Activated naive CD4-positive, alpha-beta T cell treated with anti-CD3 and anti-CD28 coated beads, Interleukin-2, amount 50 U/mL, for 24 hours (primary cell): Measurements from ENCODE around the gene LRRC28.

Experiments used
- H3K27ac Mint-ChIP-seq: one replicate; pipeline ENCODE4 v1.8.0; 2021; ENCODE audit warnings: mild to moderate bottlenecking, mixed read lengths
- H3K27me3 Mint-ChIP-seq: one replicate; pipeline ENCODE4 v1.8.0; 2021; ENCODE audit warnings: mixed read lengths
- H3K36me3 Mint-ChIP-seq: one replicate; pipeline ENCODE4 v1.8.0; 2021; ENCODE audit warnings: mixed read lengths
- H3K4me1 Mint-ChIP-seq: one replicate; pipeline ENCODE4 v1.8.0; 2021; ENCODE audit warnings: mixed read lengths
- H3K4me3 Mint-ChIP-seq: one replicate; pipeline ENCODE4 v1.8.0; 2021; ENCODE audit warnings: mild to moderate bottlenecking, mixed read lengths
- H3K9me3 Mint-ChIP-seq: one replicate; pipeline ENCODE4 v1.8.0; 2021; ENCODE audit warnings: mixed read lengths

Gene LRRC28

GRCh38 chr15:99340347-99340746 lies 89.1 kb downstream of the LRRC28 start:
- no peaks in the 10 kb centered on the region for H3K27me3 Mint-ChIP-seq
- peaks cover 3% of the 10 kb centered on the region for H3K36me3 Mint-ChIP-seq
- no peaks in the 10 kb centered on the region for H3K9me3 Mint-ChIP-seq
- H3K4me3 Mint-ChIP-seq, result no peak overlapping the region
- H3K4me1 Mint-ChIP-seq, result peaks cover 10% of the 10 kb centered on the region
- H3K27ac Mint-ChIP-seq, result no peak overlapping the region

GRCh38 chr15:99341786-99342185 lies 90.5 kb downstream of the LRRC28 start:
- no peak overlapping the region for H3K27ac Mint-ChIP-seq
- H3K9me3 Mint-ChIP-seq, result no peaks in the 10 kb centered on the region
- peaks cover 10% of the 10 kb centered on the region for H3K4me1 Mint-ChIP-seq
- no peaks in the 10 kb centered on the region for H3K27me3 Mint-ChIP-seq
- H3K4me3 Mint-ChIP-seq, result no peak overlapping the region
- H3K36me3 Mint-ChIP-seq, result no peaks in the 10 kb centered on the region

GRCh38 chr15:99343208-99343607 lies 91.9 kb downstream of the LRRC28 start:
- peaks cover 2% of the 10 kb centered on the region for H3K36me3 Mint-ChIP-seq
- H3K4me3 Mint-ChIP-seq, result no peak overlapping the region
- H3K27ac Mint-ChIP-seq, result no peak overlapping the region
- H3K4me1 Mint-ChIP-seq, result peaks cover 10% of the 10 kb centered on the region
- H3K27me3 Mint-ChIP-seq, result no peaks in the 10 kb centered on the region
- no peaks in the 10 kb centered on the region for H3K9me3 Mint-ChIP-seq

GRCh38 chr15:99343881-99344551 lies 92.7 kb downstream of the LRRC28 start:
- Mint-ChIP-seq H3K36me3 (peaks cover 2% of the 10 kb centered on the region), H3K4me3 (no peak overlapping the region), H3K9me3 (no peaks in the 10 kb centered on the region), H3K27ac (no peak overlapping the region), H3K27me3 (no peaks in the 10 kb centered on the region), H3K4me1 (peaks cover 10% of the 10 kb centered on the region)

- H3K4me1 Mint-ChIP-seq, result peaks cover 10% of the 10 kb centered on the region
- H3K4me3 Mint-ChIP-seq, result no peak overlapping the region
- no peak overlapping the region for H3K27ac Mint-ChIP-seq
- peaks cover 7% of the 10 kb centered on the region for H3K36me3 Mint-ChIP-seq
- H3K9me3 Mint-ChIP-seq, result no peaks in the 10 kb centered on the region
- H3K27me3 Mint-ChIP-seq, result no peaks in the 10 kb centered on the region
These were observed 93.4 kb downstream of the LRRC28 start for GRCh38 chr15:99344639-99345038.

- no peaks in the 10 kb centered on the region for H3K9me3 Mint-ChIP-seq
- H3K27me3 Mint-ChIP-seq, result no peaks in the 10 kb centered on the region
- H3K36me3 Mint-ChIP-seq, result peaks cover 7% of the 10 kb centered on the region
- peaks cover 10% of the 10 kb centered on the region for H3K4me1 Mint-ChIP-seq
- no peak overlapping the region for H3K4me3 Mint-ChIP-seq
- H3K27ac Mint-ChIP-seq, result no peak overlapping the region
These were observed 94.0 kb downstream of the LRRC28 start for GRCh38 chr15:99345242-99345641.

- Mint-ChIP-seq H3K4me1 (peaks cover 10% of the 10 kb centered on the region), H3K9me3 (no peaks in the 10 kb centered on the region), H3K27ac (no peak overlapping the region), H3K4me3 (no peak overlapping the region), H3K27me3 (no peaks in the 10 kb centered on the region), H3K36me3 (peaks cover 8% of the 10 kb centered on the region)
These were observed 94.7 kb downstream of the LRRC28 start for GRCh38 chr15:99345832-99346462.

GRCh38 chr15:99347574-99347973 lies 96.3 kb downstream of the LRRC28 start:
- H3K27me3 Mint-ChIP-seq, result no peaks in the 10 kb centered on the region
- H3K9me3 Mint-ChIP-seq, result no peaks in the 10 kb centered on the region
- peaks cover 10% of the 10 kb centered on the region for H3K4me1 Mint-ChIP-seq
- H3K36me3 Mint-ChIP-seq, result peaks cover 10% of the 10 kb centered on the region
- no peak overlapping the region for H3K27ac Mint-ChIP-seq
- no peak overlapping the region for H3K4me3 Mint-ChIP-seq

- Mint-ChIP-seq H3K4me3 (no peak overlapping the region), H3K27me3 (no peaks in the 10 kb centered on the region), H3K36me3 (peaks cover 15% of the 10 kb centered on the region), H3K4me1 (peaks cover 10% of the 10 kb centered on the region), H3K9me3 (no peaks in the 10 kb centered on the region), H3K27ac (no peak overlapping the region)
These were observed 97.1 kb downstream of the LRRC28 start for GRCh38 chr15:99348412-99348811.

GRCh38 chr15:99350408-99350807 lies 99.1 kb downstream of the LRRC28 start:
- Mint-ChIP-seq H3K4me3 (no peak overlapping the region), H3K27me3 (no peaks in the 10 kb centered on the region), H3K27ac (no peak overlapping the region), H3K36me3 (peaks cover 20% of the 10 kb centered on the region), H3K4me1 (no peaks in the 10 kb centered on the region), H3K9me3 (no peaks in the 10 kb centered on the region)

GRCh38 chr15:99359769-99360168 lies 108.5 kb downstream of the LRRC28 start:
- no peaks in the 10 kb centered on the region for H3K9me3 Mint-ChIP-seq
- no peaks in the 10 kb centered on the region for H3K27me3 Mint-ChIP-seq
- peaks cover 5% of the 10 kb centered on the region for H3K4me1 Mint-ChIP-seq
- H3K4me3 Mint-ChIP-seq, result no peak overlapping the region
- H3K27ac Mint-ChIP-seq, result no peak overlapping the region
- H3K36me3 Mint-ChIP-seq, result peaks cover 23% of the 10 kb centered on the region

- Mint-ChIP-seq H3K4me1 (peaks cover 5% of the 10 kb centered on the region), H3K27ac (no peak overlapping the region), H3K4me3 (no peak overlapping the region), H3K9me3 (no peaks in the 10 kb centered on the region), H3K27me3 (no peaks in the 10 kb centered on the region), H3K36me3 (peaks cover 22% of the 10 kb centered on the region)
These were observed 110.4 kb downstream of the LRRC28 start for GRCh38 chr15:99361545-99362185.

GRCh38 chr15:99365242-99365641 lies 114.0 kb downstream of the LRRC28 start:
- no peak overlapping the region for H3K4me3 Mint-ChIP-seq
- no peaks in the 10 kb centered on the region for H3K4me1 Mint-ChIP-seq
- peaks cover 8% of the 10 kb centered on the region for H3K9me3 Mint-ChIP-seq
- peaks cover 23% of the 10 kb centered on the region for H3K36me3 Mint-ChIP-seq
- H3K27ac Mint-ChIP-seq, result no peak overlapping the region
- no peaks in the 10 kb centered on the region for H3K27me3 Mint-ChIP-seq

- no peak overlapping the region for H3K27ac Mint-ChIP-seq
- peaks cover 1% of the 10 kb centered on the region for H3K4me1 Mint-ChIP-seq
- H3K27me3 Mint-ChIP-seq, result no peaks in the 10 kb centered on the region
- H3K4me3 Mint-ChIP-seq, result no peak overlapping the region
- H3K36me3 Mint-ChIP-seq, result peaks cover 19% of the 10 kb centered on the region
- peaks cover 8% of the 10 kb centered on the region for H3K9me3 Mint-ChIP-seq
These were observed 114.7 kb downstream of the LRRC28 start for GRCh38 chr15:99366013-99366412.

GRCh38 chr15:99368743-99369142 lies 117.5 kb downstream of the LRRC28 start:
- peaks cover 16% of the 10 kb centered on the region for H3K4me1 Mint-ChIP-seq
- peak overlapping the region; percentile 0 for H3K27ac Mint-ChIP-seq
- peaks cover 8% of the 10 kb centered on the region for H3K9me3 Mint-ChIP-seq
- peaks cover 16% of the 10 kb centered on the region for H3K36me3 Mint-ChIP-seq
- H3K4me3 Mint-ChIP-seq, result no peak overlapping the region
- H3K27me3 Mint-ChIP-seq, result no peaks in the 10 kb centered on the region

- Mint-ChIP-seq H3K27ac (no peak overlapping the region), H3K36me3 (peaks cover 14% of the 10 kb centered on the region), H3K27me3 (no peaks in the 10 kb centered on the region), H3K9me3 (peaks cover 8% of the 10 kb centered on the region), H3K4me1 (peaks cover 16% of the 10 kb centered on the region), H3K4me3 (no peak overlapping the region)
These were observed 117.9 kb downstream of the LRRC28 start for GRCh38 chr15:99369196-99369595.
